Spleen (tissue), 11 donors: ENCODE data around the gene DNAAF9. TPM values are rescaled to one million over a fixed set of nuclear protein-coding genes. Genes with fewer than 3 reads are reported as not detected.

ENCODE experiments used
- DNase-seq: peaks from one replicate; pipeline ENCODE4 v3.0.0-alpha.2; 2020
- H3K27ac ChIP-seq, 8 donors: fragments of 200-600 bp; sonication (generic) in 7 of 8; 1 replicate in 4 of 8; 2 replicates in 4 of 8; pipeline versions ENCODE4 v1.5.0 to v1.8.0; 2016 to 2021; ENCODE audit warnings: inconsistent platforms in 4 of 8, mild to moderate bottlenecking in 4 of 8, moderate library complexity in 1 of 8
- H3K27me3 ChIP-seq, 7 donors: fragments of 200-600 bp; sonication (generic) in 6 of 7; replicated peaks in 1 of 7; 1 replicate in 4 of 7; 2 replicates in 3 of 7; pipeline versions ENCODE4 v1.5.0 to v1.8.0; 2016 to 2021; ENCODE audit warnings: inconsistent platforms in 3 of 7, mild to moderate bottlenecking in 1 of 7
- H3K36me3 ChIP-seq, 6 donors: fragments of 200-600 bp; sonication (generic) in 5 of 6; 1 replicate in 4 of 6; 2 replicates in 2 of 6; pipeline versions ENCODE4 v1.5.0 to v1.8.0; 2016 to 2021; ENCODE audit warnings: inconsistent platforms in 2 of 6
- H3K4me1 ChIP-seq, 6 donors: fragments of 200-600 bp; sonication (generic) in 5 of 6; 1 replicate in 3 of 6; 2 replicates in 3 of 6; pipeline versions ENCODE4 v1.5.0 to v1.8.0; 2016 to 2021; ENCODE audit warnings: inconsistent platforms in 3 of 6
- H3K4me3 ChIP-seq, 8 donors: fragments of 200-600 bp; sonication (generic) in 7 of 8; 1 replicate in 4 of 8; 2 replicates in 4 of 8; pipeline versions ENCODE4 v1.5.0 to v1.8.0; 2016 to 2021; ENCODE audit warnings: inconsistent platforms in 4 of 8, mild to moderate bottlenecking in 4 of 8, moderate library complexity in 2 of 8
- H3K9me3 ChIP-seq, 8 donors: fragments of 200-600 bp; sonication (generic) in 7 of 8; 1 replicate in 4 of 8; 2 replicates in 4 of 8; pipeline versions ENCODE4 v1.5.0 to v1.8.0; 2016 to 2021; ENCODE audit warnings: inconsistent platforms in 4 of 8
- CTCF ChIP-seq, 11 experiments: fragments of 200-600 bp in 7 of 11; fragments of 450-650 bp in 4 of 11; sonication (generic) in 4 of 11; IDR thresholded peaks in 8 of 11; conservative IDR thresholded peaks in 3 of 11; 1 replicate in 7 of 11; 2 replicates in 4 of 11; pipeline versions ENCODE4 v1.4.0 to v1.8.0; 2016 to 2021; ENCODE audit warnings: antibody characterized with exemption in 11 of 11, inconsistent platforms in 4 of 11, mild to moderate bottlenecking in 1 of 11
- POLR2A ChIP-seq, 3 donors: fragments of 450-650 bp; IDR thresholded peaks; one replicate each; pipeline ENCODE4 v1.5.1; 2017; ENCODE audit warnings: antibody characterized with exemption in 3 of 3, mild to moderate bottlenecking in 1 of 3
- POLR2AphosphoS5 ChIP-seq, 3 donors: sonication (generic); formaldehyde crosslinking; IDR thresholded peaks; one replicate each; pipeline ENCODE4 v1.5.1; 2017; ENCODE audit warnings: antibody characterized with exemption in 3 of 3
- WGBS, 5 donors: extraction: QIAGEN DNeasy Blood & Tissue Kit in 3 of 5; methylation state at CpG; one replicate each; pipeline versions ENCODE4 v1.1.5 to v1.1.7; 2013 to 2018; 5-methylcytosine and 5-hydroxymethylcytosine counted together
- intact Hi-C: fragments of 100-400 bp; cut with DNase I; formaldehyde crosslinking; loops from one replicate; pipeline ENCODE4 v1.15.0; 2023; ENCODE audit warnings: low total_unique reads
- polyA plus RNA-seq, 3 donors: library from polyadenylated mRNA; stranded (reverse); fragments of 200-250 nt; gene quantifications; one replicate each; pipeline ENCODE4 v1.2.1, GENCODE V29; 2013
- total RNA-seq, 7 donors: library from RNA; depleted of rRNA in 3 of 7; stranded (reverse); fragments of >200 nt in 3 of 7; fragmentation: NEBNext Ultra II Directional in 4 of 7; extraction: Animal tissue kit (Norgen Biotek cat#: 25700) in 4 of 7; gene quantifications; one replicate each; pipeline versions ENCODE4 v1.1.0 to v1.2.1, GENCODE V29; 2016 to 2021
- donor health status: healthy with polysubstance abuse.
- donor health status: DM: no; HTN: no; CAD: no; lungs with moderate emphysema.
- donor health status: DM: no; HTN: no; CAD: no.
- donor health status: Bipolar disorder and iron deficiency.
- donor health status: healthy.
- donor health status: DM: no; HTN: no; CAD: no.
- donor health status: DM: yes; HTN: yes; CAD: no.

Gene DNAAF9
- total and polyA plus RNA-seq, 10 donors, result 1.8 to 21.4 (median 16.4) TPM

- peaks cover 0 to 13% (median 8%) of the 10 kb centered on the region in 6 donors for H3K4me1 ChIP-seq
- no peak overlapping the region for H3K4me3 ChIP-seq
- no peak for TF ChIP-seq POLR2A (IDR thresholded peaks at IDR 0.05)
- no peak for TF ChIP-seq POLR2AphosphoS5 (IDR thresholded peaks at IDR 0.05)
- TF ChIP-seq CTCF (IDR thresholded peaks at IDR 0.05 in 8 of 11, conservative IDR thresholded peaks at IDR 0.05 in 3 of 11), result no peak
- H3K9me3 ChIP-seq, result peaks cover 0 to 11% (median 0%) of the 10 kb centered on the region in 8 donors
- H3K27ac ChIP-seq, result no peak overlapping the region
- no peaks in the 10 kb centered on the region for H3K36me3 ChIP-seq
- no peaks in the 10 kb centered on the region for H3K27me3 ChIP-seq
- no peak for DNase-seq
- WGBS, 5 donors, result 85 to 92% (median 90%) methylated on average over 11 of the region's 11 CpGs
- intact Hi-C loops, result no loop called here
These were observed 5.3 kb upstream of the DNAAF9 start for GRCh38 chr20:3412600-3413392.

GRCh38 chr20:3410464-3410863, 3.0 kb upstream of the DNAAF9 start:
- H3K36me3 ChIP-seq, result no peaks in the 10 kb centered on the region
- peaks cover 0 to 1% (median 0%) of the 10 kb centered on the region in 8 donors for H3K9me3 ChIP-seq
- DNase-seq, result no peak
- H3K4me1 ChIP-seq, result peaks cover 0 to 31% (median 22%) of the 10 kb centered on the region in 6 donors
- H3K27me3 ChIP-seq, result no peaks in the 10 kb centered on the region
- WGBS, 5 donors, result 89 to 98% (median 93%) methylated on average over 2 of the region's 2 CpGs
- no peak overlapping the region for H3K4me3 ChIP-seq
- intact Hi-C loops, result no loop called here
- no peak for TF ChIP-seq POLR2AphosphoS5 (IDR thresholded peaks at IDR 0.05)
- no peak for TF ChIP-seq CTCF (IDR thresholded peaks at IDR 0.05 in 8 of 11, conservative IDR thresholded peaks at IDR 0.05 in 3 of 11)
- TF ChIP-seq POLR2A (IDR thresholded peaks at IDR 0.05), result no peak
- no peak overlapping the region for H3K27ac ChIP-seq

- intact Hi-C loops, result no loop called here
- TF ChIP-seq POLR2A (IDR thresholded peaks at IDR 0.05), result no peak
- no peak for TF ChIP-seq CTCF (IDR thresholded peaks at IDR 0.05 in 8 of 11, conservative IDR thresholded peaks at IDR 0.05 in 3 of 11)
- TF ChIP-seq POLR2AphosphoS5 (IDR thresholded peaks at IDR 0.05), result no peak
- peaks cover 5 to 41% (median 27%) of the 10 kb centered on the region in 6 donors for H3K4me1 ChIP-seq
- H3K4me3 ChIP-seq, result peak overlapping the region in 1 of 8 donors; percentile 85
- peak overlapping the region; percentile 54 to 93 (median 88) for H3K27ac ChIP-seq
- 92 to 97% (median 95%) methylated on average over 10 of the region's 10 CpGs for WGBS, 5 donors
- no peak for DNase-seq
- no peaks in the 10 kb centered on the region for H3K36me3 ChIP-seq
- H3K27me3 ChIP-seq, result no peaks in the 10 kb centered on the region
- H3K9me3 ChIP-seq, result no peaks in the 10 kb centered on the region
These were observed 1.9 kb upstream of the DNAAF9 start for GRCh38 chr20:3409417-3409816.
